ENCODE data around the gene PSMD1.

PSMD1 gene

GRCh38 chr2:231015478-231015877 is 41.2 kb upstream of the PSMD1 start:
- ATAC-seq, result no peak
- TF ChIP-seq ZFP3 (CRISPR knock-in tag; IDR thresholded peaks at IDR 0.05), result no peak
- no peak for TF ChIP-seq TOX (CRISPR knock-in tag; IDR thresholded peaks at IDR 0.05; ENCODE audit: borderline replicate concordance)
- no peak for TF ChIP-seq OSR1 (CRISPR knock-in tag; IDR thresholded peaks at IDR 0.05)
- no peak for TF ChIP-seq ZNF70 (CRISPR knock-in tag; IDR thresholded peaks at IDR 0.05)
- TF ChIP-seq TCF4 (CRISPR knock-in tag; IDR thresholded peaks at IDR 0.05; ENCODE audit: borderline replicate concordance), result no peak
- no peak for TF ChIP-seq ISL1 (CRISPR knock-in tag; IDR thresholded peaks at IDR 0.05)
- no peak for TF ChIP-seq CSDC2 (CRISPR knock-in tag; IDR thresholded peaks at IDR 0.05)
- no peak for TF ChIP-seq POU6F1 (CRISPR knock-in tag; IDR thresholded peaks at IDR 0.05; ENCODE audit: borderline replicate concordance, low read depth)
- TF ChIP-seq PPARA (CRISPR knock-in tag; IDR thresholded peaks at IDR 0.05; ENCODE audit: borderline replicate concordance), result no peak
- no peak for TF ChIP-seq ZNF8 (CRISPR knock-in tag; IDR thresholded peaks at IDR 0.05)
- TF ChIP-seq CSRNP3 (CRISPR knock-in tag; IDR thresholded peaks at IDR 0.05), result no peak
- TF ChIP-seq ZNF565 (CRISPR knock-in tag; conservative IDR thresholded peaks at IDR 0.05; ENCODE audit: low read depth), result no peak

DNA sequence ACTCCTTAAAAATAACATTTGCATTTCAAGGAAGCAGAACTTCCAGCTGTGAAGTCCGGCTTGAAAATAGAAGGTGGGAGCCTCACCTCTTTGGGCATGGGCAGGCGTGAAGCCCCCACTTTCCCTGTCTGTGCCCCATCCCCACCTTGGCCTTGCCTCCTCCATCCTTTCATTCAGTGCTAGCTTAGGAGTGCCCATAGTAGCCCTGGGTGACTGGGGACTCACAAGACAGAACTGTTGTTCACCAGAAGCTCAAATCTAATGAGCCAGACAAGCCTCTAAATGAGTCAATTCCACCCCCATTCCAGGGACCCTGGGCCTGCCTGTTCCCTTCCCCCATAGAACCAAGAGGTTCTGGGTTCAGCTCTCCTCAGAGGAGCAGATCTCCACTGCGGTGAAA is 40.7 kb upstream of the PSMD1 start:
- ATAC-seq, result no peak
- TF ChIP-seq RARB (CRISPR knock-in tag; IDR thresholded peaks at IDR 0.05) (no peak), ZNF70 (CRISPR knock-in tag; IDR thresholded peaks at IDR 0.05) (no peak), ZFP3 (CRISPR knock-in tag; IDR thresholded peaks at IDR 0.05) (no peak), POU6F1 (CRISPR knock-in tag; IDR thresholded peaks at IDR 0.05; ENCODE audit: borderline replicate concordance, low read depth) (no peak), ISL1 (CRISPR knock-in tag; IDR thresholded peaks at IDR 0.05) (no peak), ZNF8 (CRISPR knock-in tag; IDR thresholded peaks at IDR 0.05) (no peak), TSHZ2 (CRISPR knock-in tag; IDR thresholded peaks at IDR 0.05) (no peak)

DNA sequence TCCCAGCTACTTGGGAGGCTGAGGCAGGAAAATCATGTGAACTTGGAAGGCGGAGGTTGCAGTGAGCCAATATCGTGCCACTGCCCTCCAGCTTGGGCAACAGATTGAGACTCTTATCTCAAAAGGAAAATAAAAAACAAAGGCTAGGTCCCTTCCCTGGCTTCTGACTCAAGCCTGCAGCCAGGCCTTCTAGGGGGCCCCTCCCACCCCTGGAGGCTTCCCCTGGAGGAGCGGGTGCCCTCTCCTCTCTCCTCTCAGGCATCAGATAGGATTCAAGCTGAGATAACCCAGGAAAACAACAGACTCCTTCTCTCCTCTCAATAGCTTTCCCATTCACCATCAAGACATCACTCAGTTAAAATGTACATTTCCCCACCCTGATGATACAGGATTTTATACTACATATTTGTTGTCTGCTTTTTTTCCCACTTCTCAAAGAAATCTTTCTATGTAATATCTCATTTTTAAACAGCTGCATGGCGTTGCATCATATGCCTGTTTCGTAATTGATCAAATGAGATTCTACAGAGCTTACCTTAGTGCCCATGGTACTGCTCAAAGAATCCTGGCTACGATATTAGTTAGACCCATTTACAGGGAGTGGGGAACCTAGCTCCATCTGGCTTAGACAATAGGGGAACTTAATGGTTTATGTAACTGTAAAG is 40.0 kb upstream of the PSMD1 start:
- no peak for ATAC-seq
- TF ChIP-seq CSRNP3 (CRISPR knock-in tag; IDR thresholded peaks at IDR 0.05) (no peak), CREB5 (CRISPR knock-in tag; IDR thresholded peaks at IDR 0.05; ENCODE audit: low read depth) (no peak), ZNF8 (CRISPR knock-in tag; IDR thresholded peaks at IDR 0.05) (no peak), ZC3H10 (CRISPR knock-in tag; IDR thresholded peaks at IDR 0.05) (no peak), ZFP30 (CRISPR knock-in tag; IDR thresholded peaks at IDR 0.05) (no peak), OSR1 (CRISPR knock-in tag; IDR thresholded peaks at IDR 0.05) (no peak)
